Measurements from ENCODE around the gene ATIC.

Gene ATIC

GRCh38 chr2:215379039-215379438 is 67.2 kb downstream of the ATIC start:
- Histone ChIP-seq H3K27ac (ENCODE audit: extremely low read depth, low read depth, low read length) (no peak overlapping the region), H3K9me3 (ENCODE audit: control insufficient read depth, insufficient read depth, low read depth, low read length) (no peaks in the 10 kb centered on the region), H3K36me3 (ENCODE audit: control insufficient read depth in 2 of 2, insufficient read depth in 1 of 2, low read length in 2 of 2) (peaks cover 44 to 92% of the 10 kb centered on the region in 2 experiments), H3K4me3 (ENCODE audit: low read depth, low read length) (no peak overlapping the region), H3K4me1 (ENCODE audit: control insufficient read depth, insufficient read depth, low read length) (no peaks in the 10 kb centered on the region)
- POLR2A ChIA-PET = no interaction called here
- TF ChIP-seq ZNF239 (tag by site-specific recombination; IDR thresholded peaks at IDR 0.05) = no peak
- TF ChIP-seq ZNF610 (tag by site-specific recombination; IDR thresholded peaks at IDR 0.05; ENCODE audit: borderline replicate concordance) = no peak
- TF ChIP-seq ZNF501 (tag by site-specific recombination; IDR thresholded peaks at IDR 0.05) = no peak
- TF ChIP-seq BCL6B (tag by site-specific recombination; IDR thresholded peaks at IDR 0.05) = no peak
- no peak for TF ChIP-seq MEIS1 (CRISPR knock-in tag; IDR thresholded peaks at IDR 0.05; ENCODE audit: borderline replicate concordance)
- TF ChIP-seq ZNF426 (tag by site-specific recombination; IDR thresholded peaks at IDR 0.05) = no peak
- TF ChIP-seq IKZF3 (tag by site-specific recombination; IDR thresholded peaks at IDR 0.05) = no peak
- TF ChIP-seq ZNF366 (tag by site-specific recombination; conservative IDR thresholded peaks at IDR 0.05) = no peak
- TF ChIP-seq BCL11A (tag by site-specific recombination; IDR thresholded peaks at IDR 0.05; ENCODE audit: low read depth) = no peak
- no peak for TF ChIP-seq YY2 (tag by site-specific recombination; IDR thresholded peaks at IDR 0.05)
- no peak for TF ChIP-seq ZNF23 (tag by site-specific recombination; IDR thresholded peaks at IDR 0.05; ENCODE audit: borderline replicate concordance)
- TF ChIP-seq ZNF843 (tag by site-specific recombination; IDR thresholded peaks at IDR 0.05) = no peak
- CTCF ChIA-PET = interaction anchor here (0.7 kb wide), 1 partner anchor 91 kb away, joined by 4 read pairs; no protein-coding TSS in a partner anchor

- ChIA-PET POLR2A (no interaction called here), CTCF (interaction anchor here (0.7 kb wide), 1 partner anchor 1819 kb away, joined by 3 read pairs; no protein-coding TSS in a partner anchor)
- no peak overlapping the region for H3K4me3 ChIP-seq (ENCODE audit: low read depth, low read length)
- no peaks in the 10 kb centered on the region for H3K4me1 ChIP-seq (ENCODE audit: control insufficient read depth, insufficient read depth, low read length)
- H3K36me3 ChIP-seq (ENCODE audit: control insufficient read depth in 2 of 2, insufficient read depth in 1 of 2, low read length in 2 of 2) = peaks cover 35 to 91% of the 10 kb centered on the region in 2 experiments
- no peak for TF ChIP-seq ZSCAN18 (tag by site-specific recombination; IDR thresholded peaks at IDR 0.05)
- TF ChIP-seq YY2 (tag by site-specific recombination; IDR thresholded peaks at IDR 0.05) = no peak
- TF ChIP-seq ZNF184 (tag by site-specific recombination; IDR thresholded peaks at IDR 0.05) = no peak
- no peak for TF ChIP-seq ZNF404 (tag by site-specific recombination; IDR thresholded peaks at IDR 0.05)
- no peak for TF ChIP-seq ZNF239 (tag by site-specific recombination; IDR thresholded peaks at IDR 0.05)
- no peak for TF ChIP-seq ZNF629 (tag by site-specific recombination; IDR thresholded peaks at IDR 0.05)
- TF ChIP-seq ZNF830 (tag by site-specific recombination; IDR thresholded peaks at IDR 0.05; ENCODE audit: low read depth) = no peak
- no peak for TF ChIP-seq ZNF626 (tag by site-specific recombination; IDR thresholded peaks at IDR 0.05)
- TF ChIP-seq ZSCAN5A (tag by site-specific recombination; IDR thresholded peaks at IDR 0.05) = no peak
- no peak for TF ChIP-seq PATZ1 (tag by site-specific recombination; IDR thresholded peaks at IDR 0.05)
- TF ChIP-seq BCL11A (tag by site-specific recombination; IDR thresholded peaks at IDR 0.05; ENCODE audit: low read depth) = no peak
- no peak for TF ChIP-seq ZNF335 (tag by site-specific recombination; conservative IDR thresholded peaks at IDR 0.05)
- no peaks in the 10 kb centered on the region for H3K9me3 ChIP-seq (ENCODE audit: control insufficient read depth, insufficient read depth, low read depth, low read length)
- H3K27ac ChIP-seq (ENCODE audit: extremely low read depth, low read depth, low read length) = no peak overlapping the region
These were observed 68.1 kb downstream of the ATIC start for GRCh38 chr2:215379948-215380347.
